Vagina (tissue), 2 donors: ENCODE data around the gene ILDR2. TPM values are rescaled to one million over a fixed set of nuclear protein-coding genes. Genes with fewer than 3 reads are reported as not detected.

Experiments used
- DNase-seq, 2 donors: peaks; one replicate each; pipeline ENCODE4 v3.0.0-alpha.2; 2017; ENCODE audit errors: extremely low spot score in 2 of 2
- H3K27ac ChIP-seq: fragments of 200-600 bp; sonication (generic); one replicate; pipeline ENCODE4 v1.5.1; 2019
- H3K27me3 ChIP-seq: fragments of 200-600 bp; sonication (generic); one replicate; pipeline ENCODE4 v1.5.1; 2019
- H3K36me3 ChIP-seq, 2 donors: fragments of 200-600 bp; sonication (generic); one replicate each; pipeline ENCODE4 v1.5.1; 2017 to 2019
- H3K4me1 ChIP-seq: fragments of 200-600 bp; sonication (generic); one replicate; pipeline ENCODE4 v1.5.1; 2019
- H3K4me3 ChIP-seq, 2 donors: fragments of 200-600 bp; sonication (generic); 1 replicate in 1 of 2; 2 replicates in 1 of 2; pipeline ENCODE4 v1.5.1; 2016 to 2019
- H3K9me3 ChIP-seq: fragments of 200-600 bp; sonication (generic); one replicate; pipeline ENCODE4 v1.5.1; 2019
- POLR2A ChIP-seq, 2 donors: fragments of 450-650 bp; IDR thresholded peaks; one replicate each; pipeline ENCODE4 v1.6.1; 2017; ENCODE audit warnings: antibody characterized with exemption in 2 of 2, mild to moderate bottlenecking in 2 of 2, moderate library complexity in 2 of 2
- POLR2AphosphoS5 ChIP-seq, 2 donors: sonication (generic); formaldehyde crosslinking; IDR thresholded peaks; one replicate each; pipeline ENCODE4 v1.9.0; 2017; ENCODE audit warnings: antibody characterized with exemption in 2 of 2, mild to moderate bottlenecking in 2 of 2, low read depth in 1 of 2; ENCODE audit not compliant: insufficient read depth in 1 of 2
- intact Hi-C: fragments of 100-400 bp; cut with DNase I; formaldehyde crosslinking; loops from one replicate; pipeline ENCODE4 v1.15.1; 2023
- total RNA-seq: library from RNA; depleted of rRNA; stranded (reverse); fragments of >200 nt; gene quantifications from one replicate; pipeline ENCODE4 v1.2.3, GENCODE V29; 2016
- TF ChIP-seq, protein P1 (sequence below), 3 experiments: fragments of 450-650 bp in 2 of 3; fragments of 200-600 bp in 1 of 3; sonication (generic) in 1 of 3; IDR thresholded peaks; one replicate each; pipeline ENCODE4 v1.5.1; 2017 to 2019; ENCODE audit warnings: antibody characterized with exemption in 3 of 3, mild to moderate bottlenecking in 2 of 3, moderate library complexity in 2 of 3

Gene ILDR2
- total RNA-seq, 1 donor from 2014 or later = 0.25 TPM

DNA sequence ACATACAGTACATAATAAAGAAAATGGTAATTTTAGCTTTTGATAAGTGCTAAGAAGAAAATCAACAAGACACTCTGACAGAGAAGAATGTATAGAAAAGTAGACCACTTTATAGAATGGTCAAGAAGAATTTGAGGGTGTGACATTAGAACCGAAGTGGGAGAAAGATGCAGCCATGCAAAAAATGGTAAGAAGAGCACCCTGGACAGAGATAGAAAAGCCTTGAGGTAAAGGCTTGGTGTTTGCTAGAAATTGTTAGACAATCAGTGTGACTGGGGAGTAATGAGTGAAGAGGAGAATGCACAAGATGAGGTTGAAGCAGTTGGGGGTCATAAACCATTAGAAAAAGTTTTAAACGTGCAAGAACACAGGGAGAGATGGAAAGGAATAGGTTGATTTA lies 37.2 kb upstream of the ILDR2 start:
- no peak for DNase-seq
- H3K27ac ChIP-seq = no peak overlapping the region
- H3K4me1 ChIP-seq = no peaks in the 10 kb centered on the region
- H3K27me3 ChIP-seq = no peaks in the 10 kb centered on the region
- no peaks in the 10 kb centered on the region for H3K36me3 ChIP-seq
- H3K9me3 ChIP-seq = no peaks in the 10 kb centered on the region
- TF ChIP-seq POLR2AphosphoS5 (IDR thresholded peaks at IDR 0.05; ENCODE audit: insufficient read depth in 1 of 2, low read depth in 1 of 2) (no peak), POLR2A (IDR thresholded peaks at IDR 0.05) (no peak)
- TF ChIP-seq, protein P1, sequence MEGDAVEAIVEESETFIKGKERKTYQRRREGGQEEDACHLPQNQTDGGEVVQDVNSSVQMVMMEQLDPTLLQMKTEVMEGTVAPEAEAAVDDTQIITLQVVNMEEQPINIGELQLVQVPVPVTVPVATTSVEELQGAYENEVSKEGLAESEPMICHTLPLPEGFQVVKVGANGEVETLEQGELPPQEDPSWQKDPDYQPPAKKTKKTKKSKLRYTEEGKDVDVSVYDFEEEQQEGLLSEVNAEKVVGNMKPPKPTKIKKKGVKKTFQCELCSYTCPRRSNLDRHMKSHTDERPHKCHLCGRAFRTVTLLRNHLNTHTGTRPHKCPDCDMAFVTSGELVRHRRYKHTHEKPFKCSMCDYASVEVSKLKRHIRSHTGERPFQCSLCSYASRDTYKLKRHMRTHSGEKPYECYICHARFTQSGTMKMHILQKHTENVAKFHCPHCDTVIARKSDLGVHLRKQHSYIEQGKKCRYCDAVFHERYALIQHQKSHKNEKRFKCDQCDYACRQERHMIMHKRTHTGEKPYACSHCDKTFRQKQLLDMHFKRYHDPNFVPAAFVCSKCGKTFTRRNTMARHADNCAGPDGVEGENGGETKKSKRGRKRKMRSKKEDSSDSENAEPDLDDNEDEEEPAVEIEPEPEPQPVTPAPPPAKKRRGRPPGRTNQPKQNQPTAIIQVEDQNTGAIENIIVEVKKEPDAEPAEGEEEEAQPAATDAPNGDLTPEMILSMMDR (IDR thresholded peaks at IDR 0.05) = no peak
- intact Hi-C loops = no loop called here
- no peak overlapping the region for H3K4me3 ChIP-seq

DNA sequence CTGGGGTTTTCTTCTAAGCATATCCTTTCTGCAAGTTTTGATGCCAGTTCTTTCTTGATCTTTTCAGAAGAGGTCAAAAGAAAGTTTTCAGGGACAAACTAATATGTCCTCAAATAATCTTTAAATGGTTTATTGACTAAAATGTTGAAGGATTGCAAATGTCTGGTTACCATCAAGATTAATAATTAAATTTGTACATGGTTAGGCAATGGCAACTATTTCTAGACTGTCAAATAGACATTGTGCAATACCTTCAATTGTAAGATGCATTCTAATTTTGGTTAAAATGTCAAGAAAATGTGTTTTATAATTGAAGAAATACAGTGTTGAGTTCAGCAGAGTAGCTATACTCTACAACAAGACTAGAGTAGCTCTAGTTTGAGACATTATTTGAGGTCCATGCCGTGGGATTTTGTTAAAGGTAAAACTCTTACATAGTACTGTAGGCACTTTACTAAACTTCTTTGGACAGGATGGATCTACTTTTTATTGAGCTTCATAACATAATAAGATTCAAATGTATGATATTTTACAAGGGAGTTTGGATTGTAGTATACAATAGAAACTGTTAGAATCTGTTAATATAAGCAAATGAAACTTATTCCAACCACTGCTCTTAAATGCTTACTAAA lies 36.3 kb upstream of the ILDR2 start:
- intact Hi-C loops = no loop called here
- Histone ChIP-seq H3K27ac (no peak overlapping the region), H3K36me3 (no peaks in the 10 kb centered on the region), H3K4me1 (no peaks in the 10 kb centered on the region), H3K27me3 (no peaks in the 10 kb centered on the region), H3K4me3 (no peak overlapping the region), H3K9me3 (no peaks in the 10 kb centered on the region)
- no peak for DNase-seq
- TF ChIP-seq, protein P1 (IDR thresholded peaks at IDR 0.05) = no peak
- no peak for TF ChIP-seq POLR2A (IDR thresholded peaks at IDR 0.05)
- no peak for TF ChIP-seq POLR2AphosphoS5 (IDR thresholded peaks at IDR 0.05; ENCODE audit: insufficient read depth in 1 of 2, low read depth in 1 of 2)

DNA sequence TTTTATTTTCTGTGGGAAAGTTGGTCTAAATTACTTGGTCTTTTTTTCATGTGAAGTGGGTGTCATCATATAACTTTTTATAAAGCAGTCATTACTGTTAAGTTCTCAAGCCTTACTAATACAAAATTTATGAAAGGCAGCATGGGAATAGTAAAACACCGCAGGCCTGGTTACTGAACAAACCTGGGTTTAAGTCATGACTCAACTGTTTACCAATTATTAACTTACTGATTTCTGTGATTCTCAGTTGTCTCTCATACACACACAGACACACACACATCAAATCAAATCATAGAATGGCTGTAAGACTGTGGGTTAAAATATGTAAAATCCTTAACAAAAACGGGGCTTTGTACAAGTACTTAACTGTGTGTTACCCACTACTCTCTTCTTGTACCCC lies 28.4 kb upstream of the ILDR2 start:
- Histone ChIP-seq H3K4me3 (no peak overlapping the region), H3K9me3 (no peaks in the 10 kb centered on the region), H3K4me1 (no peaks in the 10 kb centered on the region), H3K27ac (no peak overlapping the region), H3K36me3 (no peaks in the 10 kb centered on the region), H3K27me3 (no peaks in the 10 kb centered on the region)
- TF ChIP-seq, protein P1 (IDR thresholded peaks at IDR 0.05) = no peak
- no peak for TF ChIP-seq POLR2AphosphoS5 (IDR thresholded peaks at IDR 0.05; ENCODE audit: insufficient read depth in 1 of 2, low read depth in 1 of 2)
- no peak for TF ChIP-seq POLR2A (IDR thresholded peaks at IDR 0.05)
- DNase-seq = no peak
- intact Hi-C loops = no loop called here

DNA sequence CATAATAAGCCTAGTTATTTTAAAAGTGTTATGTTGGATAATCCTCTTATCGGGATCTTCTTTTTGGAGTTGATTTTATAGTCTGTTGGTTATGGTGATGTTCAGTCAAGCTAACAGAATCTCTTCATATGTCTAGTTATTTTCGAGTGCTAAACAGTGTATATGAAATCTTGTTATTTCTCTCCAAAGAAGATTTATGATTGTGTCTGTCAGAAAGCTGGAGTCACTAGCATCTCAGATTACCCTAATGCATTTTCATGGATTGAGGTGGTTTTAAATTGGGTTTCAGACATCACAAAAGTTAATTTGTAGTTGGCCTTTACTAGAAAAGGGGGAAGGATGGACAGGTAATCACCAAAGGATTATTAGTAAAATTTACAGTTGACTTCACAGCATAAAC lies 27.0 kb upstream of the ILDR2 start:
- Histone ChIP-seq H3K4me3 (no peak overlapping the region), H3K27me3 (no peaks in the 10 kb centered on the region), H3K9me3 (no peaks in the 10 kb centered on the region), H3K27ac (no peak overlapping the region), H3K4me1 (no peaks in the 10 kb centered on the region), H3K36me3 (no peaks in the 10 kb centered on the region)
- intact Hi-C loops = no loop called here
- TF ChIP-seq POLR2AphosphoS5 (IDR thresholded peaks at IDR 0.05; ENCODE audit: insufficient read depth in 1 of 2, low read depth in 1 of 2) = no peak
- TF ChIP-seq POLR2A (IDR thresholded peaks at IDR 0.05) = no peak
- TF ChIP-seq, protein P1 (IDR thresholded peaks at IDR 0.05) = no peak
- no peak for DNase-seq

DNA sequence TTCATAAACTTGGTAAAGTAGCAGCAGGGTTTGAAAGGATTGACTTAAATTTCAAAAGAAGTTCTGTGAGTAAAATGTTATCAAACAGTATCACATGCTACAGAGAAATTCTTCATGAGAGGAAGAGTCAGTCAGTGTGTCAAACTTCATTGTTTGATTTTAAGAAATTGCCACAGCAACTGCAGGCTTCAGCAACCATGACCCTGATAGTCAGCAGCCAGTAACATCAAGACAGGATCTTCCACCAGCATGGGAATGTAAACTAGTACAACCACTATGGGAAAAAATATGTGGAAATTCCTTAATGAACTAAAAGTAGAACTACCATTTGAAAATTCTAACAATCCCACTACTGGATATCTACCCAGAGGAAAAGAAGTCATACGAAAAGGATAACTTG lies 25.2 kb upstream of the ILDR2 start:
- intact Hi-C loops = no loop called here
- H3K4me1 ChIP-seq = no peaks in the 10 kb centered on the region

More for the DNA sequence above, 25.2 kb upstream of the ILDR2 start:
- Histone ChIP-seq H3K27ac (no peak overlapping the region), H3K4me3 (no peak overlapping the region), H3K27me3 (no peaks in the 10 kb centered on the region), H3K9me3 (no peaks in the 10 kb centered on the region), H3K36me3 (no peaks in the 10 kb centered on the region)
- no peak for TF ChIP-seq POLR2AphosphoS5 (IDR thresholded peaks at IDR 0.05; ENCODE audit: insufficient read depth in 1 of 2, low read depth in 1 of 2)
- TF ChIP-seq POLR2A (IDR thresholded peaks at IDR 0.05) = no peak
- TF ChIP-seq, protein P1 (IDR thresholded peaks at IDR 0.05) = no peak
- no peak for DNase-seq
